Right atrium auricular region (tissue), 2 donors: ENCODE measurements around the gene COL4A2. TPM values are rescaled to one million over a fixed set of nuclear protein-coding genes. Genes with fewer than 3 reads are reported as not detected.

ENCODE experiments used
- DNase-seq: peaks from one replicate; pipeline ENCODE4 v3.0.0-alpha.2; 2019; ENCODE audit warnings: low spot score
- H3K27ac ChIP-seq, 2 donors: fragments of 200-600 bp; sonication (generic); 1 replicate in 1 of 2; 2 replicates in 1 of 2; pipeline ENCODE4 v1.5.1; 2016 to 2019
- H3K27me3 ChIP-seq, 2 donors: fragments of 200-600 bp; sonication (generic); one replicate each; pipeline versions ENCODE4 v1.5.1 to v1.6.0; 2017 to 2019
- H3K36me3 ChIP-seq: fragments of 200-600 bp; sonication (generic); one replicate; pipeline ENCODE4 v1.5.1; 2016
- H3K4me1 ChIP-seq, 2 donors: fragments of 200-600 bp; sonication (generic); one replicate each; pipeline versions ENCODE4 v1.5.1 to v1.6.0; 2017 to 2019
- H3K4me3 ChIP-seq, 2 donors: fragments of 200-600 bp; sonication (generic); 1 replicate in 1 of 2; 2 replicates in 1 of 2; pipeline ENCODE4 v1.5.1; 2017 to 2019; ENCODE audit warnings: mild to moderate bottlenecking in 1 of 2, moderate library complexity in 1 of 2
- H3K9me3 ChIP-seq, 2 donors: fragments of 200-600 bp; sonication (generic); one replicate each; pipeline ENCODE4 v1.5.1; 2019
- total RNA-seq, 2 donors: library from RNA; depleted of rRNA; stranded (reverse); fragments of >200 nt; gene quantifications; one replicate each; pipeline ENCODE4 v1.1.0, GENCODE V29; 2016
- TF ChIP-seq, protein P1 (sequence below), 2 donors: fragments of 200-600 bp; sonication (generic); IDR thresholded peaks; one replicate each; pipeline ENCODE4 v1.5.1; 2019; ENCODE audit warnings: antibody characterized with exemption in 2 of 2

The COL4A2 gene
- total RNA-seq, 2 donors from 2014 or later = 141 to 153 TPM

DNA sequence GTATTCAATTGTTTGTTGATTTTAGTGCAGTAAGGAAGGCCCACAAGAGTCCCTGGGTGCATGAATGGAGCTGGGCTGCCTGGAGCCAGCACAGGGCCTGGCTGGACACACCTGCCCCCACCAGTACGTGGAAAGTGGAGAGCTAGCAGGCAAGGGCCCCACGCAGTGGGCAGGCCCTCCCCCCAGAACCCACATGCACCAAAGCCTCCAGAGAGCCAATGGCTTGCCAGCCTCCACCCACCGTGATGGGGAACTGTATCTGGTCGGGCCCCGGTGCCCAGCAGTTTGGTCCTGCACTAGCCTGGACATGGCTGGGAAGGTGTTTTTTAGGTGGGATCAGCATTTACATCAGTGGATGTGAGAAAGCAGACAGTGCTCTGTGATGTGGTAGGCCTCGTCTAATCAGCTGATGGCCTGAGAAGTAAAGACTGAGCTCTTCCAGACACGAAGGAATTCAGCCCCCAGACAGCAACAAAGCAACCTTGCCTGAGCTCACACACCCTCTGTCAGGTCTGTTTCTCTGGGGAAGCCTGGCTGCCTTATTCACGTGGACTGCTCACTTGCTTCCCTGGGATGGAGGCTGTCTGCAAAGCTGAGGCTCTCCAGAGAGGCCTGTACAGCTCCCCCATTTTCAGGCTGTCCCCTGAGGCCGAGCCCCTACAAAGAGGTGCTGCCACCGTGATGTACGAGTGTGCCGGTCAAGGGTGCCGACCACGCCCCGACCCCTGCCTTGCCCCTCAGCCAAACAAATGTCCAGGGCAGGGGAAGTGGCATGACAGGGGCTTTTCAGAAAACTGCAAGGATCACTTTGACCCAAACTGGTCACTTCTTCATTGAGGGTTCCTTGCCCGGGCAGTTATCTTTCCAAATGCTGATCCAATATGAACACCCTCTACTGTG lies 226.9 kb downstream of the COL4A2 start:
- peaks cover 0 to 13% of the 10 kb centered on the region in 2 donors for H3K4me1 ChIP-seq
- H3K27ac ChIP-seq = no peak overlapping the region
- H3K9me3 ChIP-seq = no peaks in the 10 kb centered on the region
- TF ChIP-seq, protein P1, sequence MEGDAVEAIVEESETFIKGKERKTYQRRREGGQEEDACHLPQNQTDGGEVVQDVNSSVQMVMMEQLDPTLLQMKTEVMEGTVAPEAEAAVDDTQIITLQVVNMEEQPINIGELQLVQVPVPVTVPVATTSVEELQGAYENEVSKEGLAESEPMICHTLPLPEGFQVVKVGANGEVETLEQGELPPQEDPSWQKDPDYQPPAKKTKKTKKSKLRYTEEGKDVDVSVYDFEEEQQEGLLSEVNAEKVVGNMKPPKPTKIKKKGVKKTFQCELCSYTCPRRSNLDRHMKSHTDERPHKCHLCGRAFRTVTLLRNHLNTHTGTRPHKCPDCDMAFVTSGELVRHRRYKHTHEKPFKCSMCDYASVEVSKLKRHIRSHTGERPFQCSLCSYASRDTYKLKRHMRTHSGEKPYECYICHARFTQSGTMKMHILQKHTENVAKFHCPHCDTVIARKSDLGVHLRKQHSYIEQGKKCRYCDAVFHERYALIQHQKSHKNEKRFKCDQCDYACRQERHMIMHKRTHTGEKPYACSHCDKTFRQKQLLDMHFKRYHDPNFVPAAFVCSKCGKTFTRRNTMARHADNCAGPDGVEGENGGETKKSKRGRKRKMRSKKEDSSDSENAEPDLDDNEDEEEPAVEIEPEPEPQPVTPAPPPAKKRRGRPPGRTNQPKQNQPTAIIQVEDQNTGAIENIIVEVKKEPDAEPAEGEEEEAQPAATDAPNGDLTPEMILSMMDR (IDR thresholded peaks at IDR 0.05) = no peak
- no peaks in the 10 kb centered on the region for H3K27me3 ChIP-seq
- no peaks in the 10 kb centered on the region for H3K36me3 ChIP-seq
- no peak overlapping the region for H3K4me3 ChIP-seq
- DNase-seq = no peak

DNA sequence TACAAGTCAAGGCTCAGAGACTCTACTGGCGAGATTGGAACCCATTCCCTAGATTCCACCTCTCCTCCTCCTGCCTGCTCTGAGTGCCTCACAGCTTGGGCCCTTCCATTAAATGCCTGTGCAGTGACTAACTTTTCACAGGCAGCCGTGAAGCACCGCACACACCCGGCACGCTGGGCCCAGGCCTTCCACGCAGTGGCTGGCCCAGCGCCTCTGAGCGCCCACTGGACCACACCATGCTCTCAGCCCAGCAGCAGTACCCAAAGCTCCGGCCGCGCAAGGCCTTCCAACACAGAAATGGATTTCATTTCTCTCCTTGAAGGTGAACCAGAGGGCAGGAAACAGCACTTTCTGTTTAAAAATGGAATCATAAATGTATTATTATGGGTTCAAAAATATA lies 228.4 kb downstream of the COL4A2 start:
- TF ChIP-seq, protein P1 (IDR thresholded peaks at IDR 0.05) = no peak
- no peak overlapping the region for H3K4me3 ChIP-seq
- no peak for DNase-seq
- H3K36me3 ChIP-seq = no peaks in the 10 kb centered on the region
- peaks cover 0 to 10% of the 10 kb centered on the region in 2 donors for H3K4me1 ChIP-seq
- no peaks in the 10 kb centered on the region for H3K9me3 ChIP-seq
- peak overlapping the region in 1 of 2 donors; percentile 59 for H3K27ac ChIP-seq
- H3K27me3 ChIP-seq = no peaks in the 10 kb centered on the region

DNA sequence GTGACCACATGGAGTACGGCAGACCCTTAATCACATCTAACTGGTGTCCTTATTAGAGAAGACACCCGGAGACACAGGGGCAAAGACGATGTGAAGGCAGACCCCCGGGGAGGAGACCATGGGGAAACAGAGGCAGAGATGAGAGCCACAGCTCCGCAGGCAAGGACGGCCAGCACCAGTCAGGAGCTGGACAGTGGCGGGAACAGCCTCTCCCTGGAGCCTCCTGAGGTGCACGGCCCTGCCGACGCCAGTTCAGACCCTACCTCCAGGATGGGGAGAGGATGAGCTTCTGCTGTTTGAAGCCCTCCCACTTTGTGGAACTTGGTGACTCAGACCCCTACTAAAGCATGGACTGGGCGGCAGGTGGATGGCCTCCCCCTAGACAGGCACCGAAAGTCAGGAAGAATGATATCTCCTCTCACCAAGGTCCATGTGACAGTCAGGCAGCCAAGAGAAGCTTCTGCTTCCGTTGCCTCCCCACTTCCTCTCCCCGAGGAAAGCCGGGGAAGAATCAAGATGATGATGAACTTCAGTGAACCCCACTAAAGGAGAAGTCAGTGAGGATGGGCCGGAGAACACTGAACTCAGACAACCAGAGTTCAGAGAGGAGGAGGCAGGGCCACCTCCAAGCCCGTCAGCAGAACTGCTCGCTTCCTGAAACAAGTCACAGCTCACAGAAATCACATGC lies 229.1 kb downstream of the COL4A2 start:
- Histone ChIP-seq H3K4me1 (peaks cover 0 to 15% of the 10 kb centered on the region in 2 donors), H3K27me3 (no peaks in the 10 kb centered on the region), H3K4me3 (no peak overlapping the region), H3K27ac (peak overlapping the region in 1 of 2 donors; percentile 59), H3K9me3 (no peaks in the 10 kb centered on the region), H3K36me3 (no peaks in the 10 kb centered on the region)
- TF ChIP-seq, protein P1 (IDR thresholded peaks at IDR 0.05) = no peak
- no peak for DNase-seq

DNA sequence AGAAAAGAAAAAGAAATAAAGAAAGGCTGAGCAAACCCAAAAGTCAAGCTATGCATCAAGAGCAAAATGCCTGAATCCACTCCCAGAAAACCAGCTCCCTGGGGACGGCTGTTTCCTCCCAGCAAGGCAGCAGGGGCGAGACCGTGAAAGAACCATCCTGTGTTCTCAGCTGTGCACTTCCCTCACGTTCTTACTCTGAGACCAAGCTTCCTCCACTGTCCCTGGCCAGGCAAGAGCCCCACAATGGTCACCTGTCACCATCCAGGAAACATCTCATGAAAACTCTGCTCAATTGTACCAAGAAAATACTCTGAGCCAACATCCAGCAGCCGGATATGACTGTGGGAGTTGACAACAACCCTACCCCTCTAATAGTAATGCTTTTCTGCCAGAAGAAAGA lies 231.5 kb downstream of the COL4A2 start:
- Histone ChIP-seq H3K27ac (peak overlapping the region; percentile 36 to 40), H3K9me3 (no peaks in the 10 kb centered on the region), H3K4me3 (no peak overlapping the region), H3K27me3 (no peaks in the 10 kb centered on the region), H3K36me3 (no peaks in the 10 kb centered on the region), H3K4me1 (peaks cover 0 to 31% of the 10 kb centered on the region in 2 donors)
- TF ChIP-seq, protein P1 (IDR thresholded peaks at IDR 0.05) = no peak
- DNase-seq = peak; percentile 81

DNA sequence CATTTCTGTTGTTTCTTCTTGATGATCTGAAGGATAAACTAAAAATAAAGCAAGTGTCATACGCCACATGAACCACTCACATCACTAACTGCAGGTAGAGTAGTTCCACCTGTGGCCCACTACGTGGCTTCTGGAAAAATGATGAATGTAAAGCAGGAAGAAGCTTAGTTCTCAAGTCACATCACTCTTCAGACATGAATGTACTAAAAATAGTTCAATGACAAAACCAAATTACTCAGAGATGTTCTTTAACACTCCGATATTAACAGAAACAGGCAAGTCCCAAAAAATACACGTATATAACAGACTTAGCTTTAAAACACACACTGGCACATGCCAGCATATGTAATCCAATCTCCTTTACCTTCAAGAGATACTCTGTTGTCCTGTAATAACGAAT lies 232.8 kb downstream of the COL4A2 start:
- TF ChIP-seq, protein P1 (IDR thresholded peaks at IDR 0.05) = no peak
- no peaks in the 10 kb centered on the region for H3K27me3 ChIP-seq
- peak overlapping the region in 1 of 2 donors; percentile 35 for H3K27ac ChIP-seq
- DNase-seq = no peak
- H3K4me1 ChIP-seq = peaks cover 0 to 31% of the 10 kb centered on the region in 2 donors
- H3K36me3 ChIP-seq = no peaks in the 10 kb centered on the region
- no peaks in the 10 kb centered on the region for H3K9me3 ChIP-seq
- no peak overlapping the region for H3K4me3 ChIP-seq
